ENCODE measurements around the gene COMMD10.

The COMMD10 gene

DNA sequence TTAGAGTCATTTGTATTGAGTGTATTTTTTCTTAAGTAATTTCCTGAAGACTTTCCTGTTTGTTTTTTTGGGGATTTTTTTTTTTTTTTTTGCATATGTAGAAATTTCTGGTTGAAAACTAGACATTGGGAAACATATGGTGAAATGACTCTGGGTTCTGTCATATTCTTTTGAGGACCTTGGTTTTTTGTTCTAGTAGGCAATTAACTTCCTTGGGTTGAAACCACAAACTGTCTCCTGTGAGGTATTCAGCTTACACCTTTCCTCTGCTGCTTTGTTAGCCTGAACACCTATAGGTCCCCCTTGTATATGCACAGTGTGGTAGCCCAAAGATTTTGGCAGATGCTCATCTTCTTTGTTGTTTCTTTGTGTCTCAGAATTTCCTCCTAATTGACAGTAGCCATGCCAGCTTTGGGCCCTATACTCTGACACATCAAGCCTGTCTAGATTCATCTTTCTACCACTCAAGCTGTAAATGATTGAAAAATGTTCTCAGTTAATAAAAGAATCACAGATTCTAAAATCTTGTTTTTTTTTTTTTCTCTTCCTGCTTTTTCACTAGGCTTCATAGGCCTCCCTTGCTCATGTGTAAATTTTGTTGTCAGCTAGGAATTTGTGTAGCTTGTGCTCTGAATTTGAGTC, 140.6 kb downstream of the COMMD10 start:
- no peak for DNase-seq (ENCODE audit: low spot score)

GRCh38 chr5:116229131-116229689, 144.4 kb downstream of the COMMD10 start:
- no peak for DNase-seq (ENCODE audit: low spot score)

- DNase-seq (ENCODE audit: low spot score), result no peak
Observed at GRCh38 chr5:116231288-116231687, 146.5 kb downstream of the COMMD10 start.

GRCh38 chr5:116234681-116235080, 149.9 kb downstream of the COMMD10 start:
- DNase-seq (ENCODE audit: low spot score), result peak; percentile 27

DNA sequence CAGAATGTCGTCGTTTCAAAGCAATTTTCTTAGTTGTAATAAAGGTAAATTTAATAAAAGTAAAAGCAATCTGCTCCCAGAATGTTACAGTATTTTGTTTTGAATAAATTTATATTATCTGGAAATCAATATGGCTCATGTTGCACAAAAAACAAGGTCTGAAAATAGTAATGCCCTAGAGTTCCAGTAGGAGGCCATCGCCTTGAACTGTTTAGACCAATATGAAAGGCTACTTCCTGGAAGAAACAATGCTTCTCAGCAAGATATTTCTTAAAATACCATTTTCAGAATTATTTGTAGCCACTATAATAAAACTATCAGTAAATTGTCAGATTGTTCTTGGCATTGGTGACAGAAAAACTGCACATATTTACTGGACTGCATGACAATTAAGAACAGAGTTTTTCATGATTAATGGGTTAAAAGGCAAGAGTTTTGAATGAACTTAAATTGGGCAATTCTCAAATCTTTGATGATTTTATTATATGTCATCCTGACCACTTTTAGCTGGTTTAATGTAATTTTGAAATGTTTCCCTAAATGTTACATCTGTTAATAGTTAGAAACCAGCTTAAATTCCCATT, 153.2 kb downstream of the COMMD10 start:
- no peak for DNase-seq (ENCODE audit: low spot score)

GRCh38 chr5:116242343-116242742, 157.5 kb downstream of the COMMD10 start:
- DNase-seq (ENCODE audit: low spot score), result no peak

DNA sequence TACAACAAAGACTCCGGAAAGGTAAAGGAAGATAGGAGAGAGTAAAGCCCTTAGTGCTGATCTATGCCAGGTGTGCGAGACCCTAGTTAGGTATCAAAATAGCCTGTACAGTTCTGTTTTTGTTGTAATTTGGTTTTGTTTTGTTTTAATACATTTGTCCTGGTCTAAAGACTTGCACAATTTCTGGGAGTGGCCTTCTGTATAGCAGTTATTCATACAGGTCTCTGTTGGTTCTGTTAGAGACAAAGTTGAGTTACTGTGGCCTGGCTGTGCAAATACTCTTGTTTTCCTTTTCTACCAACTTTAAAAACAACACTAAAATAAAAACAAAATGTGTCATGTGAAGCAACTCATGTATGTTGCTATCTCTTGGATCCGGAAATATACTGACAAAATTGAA, 163.6 kb downstream of the COMMD10 start:
- DNase-seq (ENCODE audit: low spot score), result no peak

GRCh38 chr5:116249648-116250047, 164.8 kb downstream of the COMMD10 start:
- no peak for DNase-seq (ENCODE audit: low spot score)

- DNase-seq (ENCODE audit: low spot score), result no peak
Observed at GRCh38 chr5:116256717-116257116, 171.9 kb downstream of the COMMD10 start.

DNA sequence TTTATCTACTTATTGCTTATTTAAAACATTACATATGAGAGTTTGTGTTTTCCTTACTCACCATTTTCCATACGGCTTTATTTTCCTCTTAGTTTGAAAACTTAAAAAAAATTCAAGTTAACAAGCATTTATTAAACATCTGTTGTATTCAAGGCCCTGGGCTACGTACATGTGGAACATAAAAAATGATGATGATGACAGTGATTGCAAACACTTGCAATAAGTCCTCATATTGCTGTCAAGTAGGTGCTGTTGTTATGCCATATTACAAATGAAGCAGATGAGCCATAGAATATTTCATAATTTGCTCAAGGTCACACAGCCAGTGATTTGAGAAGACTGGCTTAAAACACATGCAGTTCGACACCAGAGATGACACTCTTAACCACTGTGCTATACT, 180.6 kb downstream of the COMMD10 start:
- DNase-seq (ENCODE audit: low spot score), result no peak

GRCh38 chr5:116271446-116272025, 186.7 kb downstream of the COMMD10 start:
- no peak for DNase-seq (ENCODE audit: low spot score)

- no peak for DNase-seq (ENCODE audit: low spot score)
Observed at GRCh38 chr5:116272281-116272941, 187.6 kb downstream of the COMMD10 start.

DNA sequence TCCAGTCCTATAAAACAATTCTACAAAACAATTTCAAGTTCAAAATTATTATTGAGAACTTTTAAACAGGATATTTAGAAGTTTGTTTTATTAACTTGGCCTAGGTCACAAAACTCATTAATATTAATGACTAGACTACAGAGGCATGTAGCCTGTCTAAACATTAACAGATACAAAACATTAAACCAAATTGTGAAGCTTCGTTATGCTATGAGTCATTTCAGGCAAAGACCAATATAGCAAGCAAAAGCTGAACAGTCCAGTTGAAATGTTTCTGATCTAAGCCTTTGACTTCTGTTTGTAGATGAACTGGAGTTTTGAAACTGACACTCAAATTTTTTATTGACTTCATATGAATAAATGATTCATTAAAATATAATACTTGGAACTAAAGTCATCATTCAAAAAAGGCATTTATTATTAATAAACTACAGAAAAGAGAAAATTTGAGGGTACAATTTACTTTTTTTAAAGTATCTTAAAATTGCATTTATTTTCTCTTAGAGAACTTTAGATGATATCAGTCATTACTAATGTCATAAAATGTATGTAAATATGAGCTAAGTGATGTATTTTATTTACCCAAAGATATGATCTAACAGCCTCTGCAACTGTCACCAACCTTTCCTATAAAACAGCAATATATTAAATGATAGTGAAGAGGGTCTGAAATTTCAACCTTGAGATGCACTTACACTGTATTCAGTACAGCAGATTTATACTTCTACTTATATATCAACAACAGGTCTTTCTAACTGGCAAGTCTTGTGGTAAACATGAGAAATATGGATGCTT, 188.8 kb downstream of the COMMD10 start:
- DNase-seq (ENCODE audit: low spot score), result no peak

DNA sequence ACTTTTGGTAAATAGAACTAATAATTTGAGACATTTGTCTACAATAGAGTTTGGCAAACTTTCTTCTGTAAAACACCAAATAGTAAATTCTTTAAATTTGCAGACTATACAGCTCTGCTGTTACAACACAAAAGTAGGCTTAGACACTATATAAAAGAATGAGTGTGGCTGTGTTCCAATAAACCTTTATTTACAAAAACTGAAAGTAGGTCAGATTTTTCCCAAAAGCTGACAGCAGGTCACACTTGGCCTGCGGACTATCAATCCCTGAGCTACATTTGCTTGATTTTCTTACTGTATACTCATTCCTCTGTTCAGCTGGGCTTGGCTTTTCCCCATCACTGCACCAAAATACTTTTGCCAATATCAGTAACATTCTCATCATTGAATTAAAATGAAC, 189.4 kb downstream of the COMMD10 start:
- DNase-seq (ENCODE audit: low spot score), result no peak

- DNase-seq (ENCODE audit: low spot score), result no peak
Observed at GRCh38 chr5:116275282-116275681, 190.5 kb downstream of the COMMD10 start.

- DNase-seq (ENCODE audit: low spot score), result no peak
Observed at GRCh38 chr5:116276952-116277351, 192.1 kb downstream of the COMMD10 start.

GRCh38 chr5:116280149-116280803, 195.5 kb downstream of the COMMD10 start:
- no peak for DNase-seq (ENCODE audit: low spot score)

DNA sequence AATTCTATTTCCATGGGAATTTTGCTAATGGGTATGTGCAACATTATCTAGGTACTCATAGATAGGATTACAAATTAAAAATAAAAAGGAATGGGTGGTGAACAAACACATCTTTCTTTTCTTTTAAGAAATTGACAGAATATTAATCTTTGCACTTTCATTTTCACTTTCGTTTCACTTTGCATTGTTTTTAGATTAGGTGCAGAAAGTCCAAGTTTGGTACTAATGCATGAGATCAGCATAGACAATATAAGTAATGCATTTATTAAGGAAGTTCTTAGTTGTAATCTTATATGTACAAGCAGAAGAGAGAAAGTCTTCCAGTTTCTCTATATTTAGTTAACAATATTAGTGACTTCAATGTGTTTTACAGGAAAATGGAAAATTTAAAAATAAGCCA, 196.5 kb downstream of the COMMD10 start:
- no peak for DNase-seq (ENCODE audit: low spot score)

DNA sequence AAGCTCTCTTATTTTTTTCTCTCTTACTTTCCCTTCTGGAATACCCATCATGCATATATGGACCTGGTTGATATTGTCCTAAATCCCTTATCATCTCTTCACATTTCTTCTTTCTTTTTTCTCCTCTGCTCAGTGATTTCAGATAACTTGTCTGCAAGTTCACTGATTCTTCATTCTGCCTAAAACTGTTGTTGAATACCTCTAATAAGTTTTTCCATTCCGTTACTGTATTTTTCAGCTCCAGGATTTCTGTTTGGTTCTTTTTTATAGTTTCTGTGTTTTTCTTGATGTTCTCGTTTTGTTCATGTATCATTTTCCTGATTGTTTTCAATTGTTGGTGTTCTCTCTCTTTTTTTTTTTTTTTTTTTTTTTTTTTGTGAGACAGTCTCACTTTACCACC, 203.7 kb downstream of the COMMD10 start:
- no peak for DNase-seq (ENCODE audit: low spot score)

- no peak for DNase-seq (ENCODE audit: low spot score)
Observed at GRCh38 chr5:116289276-116289675, 204.5 kb downstream of the COMMD10 start.

GRCh38 chr5:116291271-116291670, 206.4 kb downstream of the COMMD10 start:
- DNase-seq (ENCODE audit: low spot score), result no peak

DNA sequence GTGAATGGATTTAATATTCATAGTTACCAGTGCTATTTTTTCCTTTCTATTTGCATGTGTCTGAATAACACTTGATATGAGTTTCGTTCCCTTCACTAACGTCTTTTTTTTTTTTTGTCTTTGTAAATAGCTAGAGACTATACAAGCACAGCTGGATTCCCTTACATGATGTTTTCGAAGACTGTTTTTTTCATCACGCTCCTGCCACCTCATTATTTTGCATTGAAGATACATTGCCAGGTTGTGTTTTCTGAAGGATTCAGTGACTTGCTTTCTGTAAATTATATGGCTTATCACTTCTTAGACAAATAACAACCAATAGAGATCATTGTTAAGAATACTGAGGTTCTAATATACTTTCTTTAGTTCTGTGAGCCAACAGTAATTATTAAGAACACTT, 207.5 kb downstream of the COMMD10 start:
- no peak for DNase-seq (ENCODE audit: low spot score)

Data from putamen (tissue), 1 donor.